Right cardiac atrium (tissue), 5 donors: ENCODE data around the gene GVQW3. TPM values are rescaled to one million over a fixed set of nuclear protein-coding genes. Genes with fewer than 3 reads are reported as not detected.

Source experiments
- ATAC-seq, 2 donors: fragments of 200-7000 bp; cut with Tn5 transposase; one replicate each; pipeline versions ENCODE4 v1.8.0 to v1.9.1; 2020; ENCODE audit warnings: moderate library complexity in 2 of 2, mild to moderate bottlenecking in 1 of 2
- DNase-seq, 3 donors: peaks; one replicate each; pipeline ENCODE4 v3.0.0-alpha.2; 2020
- H3K27ac ChIP-seq: one replicate; pipeline ENCODE4 v1.5.1; 2013; ENCODE audit warnings: mild to moderate bottlenecking, low read length, control low read depth, moderate library complexity
- H3K27me3 ChIP-seq: one replicate; pipeline ENCODE4 v1.6.1; 2013; ENCODE audit not compliant: control insufficient read depth, insufficient read depth
- H3K4me1 ChIP-seq: one replicate; pipeline ENCODE4 v1.6.1; 2013; ENCODE audit warnings: low read length; ENCODE audit not compliant: control insufficient read depth, insufficient read depth
- H3K4me3 ChIP-seq: one replicate; pipeline ENCODE4 v1.5.1; 2013; ENCODE audit warnings: low read length, control low read depth
- H3K9me3 ChIP-seq: one replicate; pipeline ENCODE4 v1.6.1; 2013; ENCODE audit warnings: low read length; ENCODE audit not compliant: control insufficient read depth
- WGBS: extraction: QIAGEN DNeasy Blood & Tissue Kit; methylation state at CpG from one replicate; pipeline ENCODE4 v1.1.7; 2013; 5-methylcytosine and 5-hydroxymethylcytosine counted together
- intact Hi-C, 4 donors: fragments of 100-400 bp; cut with DNase I; formaldehyde crosslinking; loops; one replicate each; pipeline versions ENCODE4 v1.11.0 to v1.14.0; 2022 to 2023
- long read RNA-seq, 4 donors: library from polyadenylated mRNA; unstranded; transcript quantifications; one replicate each; pipeline ENCODE4 v2.0.0, GENCODE V29; 2020 to 2021
- polyA plus RNA-seq: library from polyadenylated mRNA; stranded (reverse); fragments of 200-250 nt; gene quantifications from one replicate; pipeline ENCODE4 v1.2.3, GENCODE V29; 2013
- total RNA-seq, 4 donors: library from RNA; stranded (reverse); fragmentation: NEBNext Ultra II Directional; extraction: Animal tissue kit (Norgen Biotek cat#: 25700); gene quantifications; one replicate each; pipeline ENCODE4 v1.2.1, GENCODE V29; 2021
- donor health status: healthy with polysubstance abuse.
- donor health status: DM: no; HTN: yes; CAD: no.
- donor health status: DM: no; HTN: no; CAD: no.
- donor health status: DM: no; HTN: yes; CAD: no; lungs with severe emphysema.
- donor health status: DM: yes; HTN: yes; CAD: no.

GVQW3 gene
- total RNA-seq: 1 to 10 TPM in 3 of 4 donors, under 1 TPM in 1; 0.92 to 3.5 (median 2.1) TPM
- polyA plus RNA-seq: 0.77 TPM
- long read RNA-seq, donor 1, partial matches to known transcripts: 0 of 1 reads
- long read RNA-seq, donor 1, other reads (novel, unspliced or antisense): 0 of 1 reads
- long read RNA-seq, donor 2: 0 reads
- long read RNA-seq, donor 3, partial matches to known transcripts: 0 of 1 reads
- long read RNA-seq, donor 3, other reads (novel, unspliced or antisense): 0 of 1 reads
- long read RNA-seq, donor 4, partial matches to known transcripts: 0 of 1 reads
- long read RNA-seq, donor 4, other reads (novel, unspliced or antisense): 1 of 1 reads

DNA sequence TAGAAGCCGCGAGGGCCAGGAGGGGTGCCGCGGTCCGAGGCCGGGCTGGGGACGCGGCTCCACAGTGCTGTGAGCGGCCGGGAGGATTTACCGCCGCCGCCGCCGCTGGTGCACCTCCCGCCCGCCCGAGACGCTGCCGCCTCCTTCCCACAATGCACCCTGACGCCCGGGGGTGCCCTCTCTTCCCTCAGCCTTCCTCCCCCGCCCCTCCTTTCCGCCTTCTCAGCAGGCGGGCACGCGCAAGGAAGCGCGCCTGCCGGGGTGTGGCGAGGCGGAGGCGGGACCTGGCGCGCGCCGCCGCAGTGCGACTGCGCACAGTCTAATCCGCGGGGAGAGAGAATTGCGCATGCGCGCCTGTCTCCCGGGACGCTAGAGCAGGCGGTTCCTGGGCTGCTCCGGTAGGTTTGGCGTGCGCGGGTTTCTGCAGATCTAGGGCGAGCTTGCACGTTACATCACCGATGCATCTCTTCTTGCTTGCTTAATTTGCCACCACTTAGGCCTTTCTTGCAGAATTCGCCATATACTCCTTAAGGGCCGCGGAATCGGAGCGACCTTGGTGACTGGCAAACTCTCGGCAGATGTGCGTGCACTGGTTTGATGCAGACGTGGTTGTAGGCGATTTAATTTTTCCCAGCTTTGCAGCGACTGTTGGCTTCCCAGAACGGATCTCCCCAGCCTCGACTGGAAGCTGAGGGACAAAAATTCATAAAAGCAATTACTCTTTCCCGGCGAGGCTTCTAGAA, at the start of gene GVQW3, which contains the start of gene THAP12:
Gene GVQW3, plus strand, starts transcription at position 347 of the 743 bp plus-strand sequence. CDS start 506 bp downstream, outside the sequence.
Gene THAP12, minus strand, starts transcription at position 156 of the 743 bp plus-strand sequence. CDS start 296 bp downstream, outside the sequence.
- intact Hi-C loops: loop anchor here in 1 of 4 donors (10.0 kb wide), 1 partner anchor 54 kb away; no protein-coding TSS in a partner anchor
- Histone ChIP-seq H3K27me3 (no peaks in the 10 kb centered on the region), H3K9me3 (no peaks in the 10 kb centered on the region), H3K4me3 (peak within 1 kb of the TSS; percentile 92), H3K27ac (peak within 1 kb of the TSS; percentile 31), H3K4me1 (peaks cover 7% of the 10 kb centered on the region)
- DNase-seq: peak; percentile 97 to 99 (median 99)
- WGBS: under 1% methylated on average over 69 of the region's 69 CpGs
- peak; percentile 99 for ATAC-seq

- Histone ChIP-seq H3K4me3 (no peak overlapping the region), H3K27ac (no peak overlapping the region), H3K27me3 (no peaks in the 10 kb centered on the region), H3K9me3 (no peaks in the 10 kb centered on the region), H3K4me1 (peaks cover 4% of the 10 kb centered on the region)
- intact Hi-C loops: no loop called here
- DNase-seq: peak in 1 of 3 donors; percentile 10
- 97% methylated on average over 5 of the region's 5 CpGs for WGBS
- ATAC-seq: no peak
Measured at GRCh38 chr11:76334826-76335389, 46.2 kb upstream of the GVQW3 start.

DNA sequence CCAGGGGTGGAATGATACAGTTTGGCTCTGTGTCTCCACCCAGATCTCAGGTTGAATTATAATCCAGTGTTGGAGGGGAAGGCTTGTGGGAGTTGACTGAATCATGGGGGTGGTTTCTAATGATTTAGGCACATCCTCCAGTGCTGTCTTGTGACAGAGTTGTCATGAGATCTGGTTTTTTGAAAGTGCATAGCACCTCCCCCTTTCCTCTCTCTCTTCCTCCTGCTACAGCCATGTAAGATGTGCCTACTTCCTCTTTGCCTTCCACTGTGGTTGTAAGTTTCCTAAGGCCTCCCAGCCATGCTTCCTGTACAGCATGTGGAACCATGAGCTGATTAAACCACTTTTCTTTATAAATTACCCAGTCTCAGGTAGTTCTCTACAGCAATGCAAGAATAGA, 45.3 kb upstream of the GVQW3 start:
- H3K4me3 ChIP-seq: no peak overlapping the region
- peaks cover 5% of the 10 kb centered on the region for H3K4me1 ChIP-seq
- H3K27ac ChIP-seq: no peak overlapping the region
- DNase-seq: no peak
- no peak for ATAC-seq
- no peaks in the 10 kb centered on the region for H3K9me3 ChIP-seq
- intact Hi-C loops: no loop called here
- no peaks in the 10 kb centered on the region for H3K27me3 ChIP-seq

DNA sequence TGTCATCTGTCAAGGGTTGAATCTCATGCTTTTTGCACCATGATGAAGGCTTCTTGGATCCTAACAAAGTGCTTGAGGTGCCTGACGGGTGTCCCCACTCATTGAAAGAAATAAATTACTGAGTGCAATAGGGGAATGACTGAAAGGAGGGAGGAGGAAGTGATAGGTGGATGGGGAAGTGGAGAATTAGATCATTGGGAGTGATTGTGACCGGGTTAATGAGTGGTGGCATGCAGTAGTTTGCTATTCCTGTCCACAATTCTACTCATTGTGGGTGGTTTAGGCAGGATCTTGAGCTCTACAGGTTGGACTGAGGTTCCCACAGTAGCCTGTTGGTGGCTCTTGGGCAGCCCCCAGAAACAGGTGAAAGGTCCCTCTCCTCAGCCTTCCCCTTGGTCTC, 44.5 kb upstream of the GVQW3 start:
- intact Hi-C loops: no loop called here
- Histone ChIP-seq H3K27me3 (no peaks in the 10 kb centered on the region), H3K9me3 (no peaks in the 10 kb centered on the region), H3K27ac (no peak overlapping the region), H3K4me1 (peaks cover 5% of the 10 kb centered on the region), H3K4me3 (no peak overlapping the region)
- DNase-seq (no peak), ATAC-seq (no peak)
- 85% methylated on average over 2 of the region's 2 CpGs for WGBS

DNA sequence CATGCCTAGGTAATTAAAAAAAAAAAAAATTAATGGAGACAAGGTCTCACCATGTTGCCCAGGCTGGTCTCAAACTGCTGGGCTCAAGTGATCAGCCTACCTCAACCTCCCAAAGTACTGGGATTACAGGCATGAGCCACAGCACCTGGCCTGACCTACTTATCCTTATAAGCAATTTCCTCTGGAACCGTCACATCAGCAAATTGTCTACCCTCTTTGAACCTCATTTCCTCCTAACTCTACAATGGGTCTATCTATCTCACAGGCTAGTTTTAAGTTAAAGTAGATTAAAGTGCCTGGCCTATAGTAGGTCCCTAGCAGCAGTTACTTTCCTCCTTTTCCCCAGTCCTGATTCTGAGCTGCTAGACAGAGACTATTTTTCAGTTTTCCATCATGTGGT, 43.7 kb upstream of the GVQW3 start:
- Histone ChIP-seq H3K27me3 (no peaks in the 10 kb centered on the region), H3K9me3 (no peaks in the 10 kb centered on the region), H3K4me3 (no peak overlapping the region), H3K4me1 (peaks cover 5% of the 10 kb centered on the region), H3K27ac (no peak overlapping the region)
- intact Hi-C loops: no loop called here
- DNase-seq: no peak
- ATAC-seq: no peak
- 78% methylated on average over 1 of the region's 1 CpG for WGBS

- ATAC-seq (no peak), DNase-seq (peak in 1 of 3 donors; percentile 21)
- no peaks in the 10 kb centered on the region for H3K9me3 ChIP-seq
- intact Hi-C loops: no loop called here
- H3K4me3 ChIP-seq: no peak overlapping the region
- H3K27ac ChIP-seq: peak overlapping the region; percentile 56
- WGBS: 55% methylated on average over 4 of the region's 4 CpGs
- peaks cover 5% of the 10 kb centered on the region for H3K4me1 ChIP-seq
- no peaks in the 10 kb centered on the region for H3K27me3 ChIP-seq
Measured at GRCh38 chr11:76337923-76338322, 43.2 kb upstream of the GVQW3 start.

- no peak overlapping the region for H3K4me3 ChIP-seq
- H3K27ac ChIP-seq: peak overlapping the region; percentile 75
- 32% methylated on average over 6 of the region's 6 CpGs for WGBS
- peak; percentile 93 to 97 for ATAC-seq
- no peaks in the 10 kb centered on the region for H3K9me3 ChIP-seq
- peak; percentile 75 to 89 (median 83) for DNase-seq
- H3K27me3 ChIP-seq: no peaks in the 10 kb centered on the region
- peaks cover 5% of the 10 kb centered on the region for H3K4me1 ChIP-seq
- intact Hi-C loops: no loop called here
Measured at GRCh38 chr11:76339221-76339620, 41.9 kb upstream of the GVQW3 start.

GRCh38 chr11:76347466-76347865, 33.7 kb upstream of the GVQW3 start:
- intact Hi-C loops: no loop called here
- Histone ChIP-seq H3K27me3 (no peaks in the 10 kb centered on the region), H3K9me3 (no peaks in the 10 kb centered on the region), H3K4me3 (no peak overlapping the region), H3K27ac (no peak overlapping the region), H3K4me1 (peaks cover 3% of the 10 kb centered on the region)
- 64% methylated on average over 2 of the region's 2 CpGs for WGBS
- DNase-seq: no peak
- no peak for ATAC-seq

GRCh38 chr11:76348348-76348747, 32.8 kb upstream of the GVQW3 start:
- H3K4me3 ChIP-seq: no peak overlapping the region
- no peak for DNase-seq
- intact Hi-C loops: no loop called here
- no peaks in the 10 kb centered on the region for H3K9me3 ChIP-seq
- H3K27me3 ChIP-seq: no peaks in the 10 kb centered on the region
- peaks cover 3% of the 10 kb centered on the region for H3K4me1 ChIP-seq
- WGBS: 87% methylated on average over 3 of the region's 3 CpGs
- no peak for ATAC-seq
- H3K27ac ChIP-seq: no peak overlapping the region

GRCh38 chr11:76355172-76355571, 26.0 kb upstream of the GVQW3 start:
- intact Hi-C loops: no loop called here
- peaks cover 2% of the 10 kb centered on the region for H3K4me1 ChIP-seq
- H3K27me3 ChIP-seq: no peaks in the 10 kb centered on the region
- ATAC-seq (no peak), DNase-seq (no peak)
- 92% methylated on average over 1 of the region's 1 CpG for WGBS
- no peaks in the 10 kb centered on the region for H3K9me3 ChIP-seq
- no peak overlapping the region for H3K27ac ChIP-seq
- H3K4me3 ChIP-seq: no peak overlapping the region

DNA sequence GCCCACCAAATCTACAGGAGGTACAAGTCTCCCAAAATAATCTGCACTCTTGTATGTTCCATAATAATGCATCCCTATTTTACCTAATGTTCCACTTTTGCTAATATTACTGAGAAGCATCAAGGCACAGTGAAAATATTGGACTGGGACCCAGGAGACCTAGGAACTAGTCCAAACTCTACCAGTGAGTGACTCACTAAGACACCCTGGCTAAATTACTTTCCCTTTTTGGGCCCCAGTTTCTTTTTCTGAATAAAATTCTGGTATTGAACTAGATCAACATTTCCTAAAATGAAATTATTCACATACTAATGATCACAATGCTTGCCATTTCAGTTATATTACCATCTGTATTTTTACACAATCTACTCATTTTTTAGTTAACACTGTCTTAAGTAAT, 19.7 kb upstream of the GVQW3 start:
- H3K4me3 ChIP-seq: no peak overlapping the region
- DNase-seq: no peak
- H3K4me1 ChIP-seq: no peaks in the 10 kb centered on the region
- no peaks in the 10 kb centered on the region for H3K27me3 ChIP-seq
- H3K27ac ChIP-seq: no peak overlapping the region
- no peaks in the 10 kb centered on the region for H3K9me3 ChIP-seq
- intact Hi-C loops: no loop called here
- no peak for ATAC-seq
